ENCODE data around the gene RTTN. TPM values are rescaled to one million over a fixed set of nuclear protein-coding genes. Genes with fewer than 3 reads are reported as not detected.

RTTN gene
- total and polyA plus RNA-seq, 9 of the 15 experiments (the other 6 are each of a cell fraction or from before 2014, with no cell fraction given), result 3.1 to 18.3 (median 10.6) TPM

- TF ChIP-seq WHSC1 (IDR thresholded peaks at IDR 0.05; ENCODE audit: low read length), result no peak
- TF ChIP-seq ASH1L (IDR thresholded peaks at IDR 0.05; ENCODE audit: borderline replicate concordance, low read depth, partially characterized antibody), result no peak
- TF ChIP-seq RBM25 (IDR thresholded peaks at IDR 0.05; ENCODE audit: low read depth, low read length, severe bottlenecking), result peak; percentile 53
- TF ChIP-seq CTBP1 (IDR thresholded peaks at IDR 0.05; ENCODE audit: borderline replicate concordance), result peak; percentile 58; the same call in 1 of the 2 replicates
- no peak for TF ChIP-seq PPARD (CRISPR knock-in tag; IDR thresholded peaks at IDR 0.05)
- peak; percentile 47; the same call in 1 of the 2 replicates for TF ChIP-seq EP400 (IDR thresholded peaks at IDR 0.05)
- no peak for TF ChIP-seq KLF1 (tag; IDR thresholded peaks at IDR 0.05)
- TF ChIP-seq ELK1 (CRISPR knock-in tag; IDR thresholded peaks at IDR 0.05), result no peak
- TF ChIP-seq FUS (optimal IDR thresholded peaks at IDR 0.05; ENCODE audit: low read depth, low read length), result no peak
- no peak for TF ChIP-seq NONO (IDR thresholded peaks at IDR 0.05; ENCODE audit: low read depth in 2 of 2, low read length in 1 of 2)
- TF ChIP-seq MXI1 (IDR thresholded peaks at IDR 0.05; ENCODE audit: low read depth, low read length), result no peak
- no peak for TF ChIP-seq PRMT5 (CRISPR knock-in tag; IDR thresholded peaks at IDR 0.05)
- TF ChIP-seq GABPB2 (CRISPR knock-in tag; conservative IDR thresholded peaks at IDR 0.05), result no peak
- 0 out of 2 replicates have a peak, but pooled peaks have one; percentile 36 for TF ChIP-seq ZNF766 (CRISPR knock-in tag; conservative IDR thresholded peaks at IDR 0.05)
- peak; percentile 98 for TF ChIP-seq C11orf30 (IDR thresholded peaks at IDR 0.05; ENCODE audit: low read depth)
- no peak for TF ChIP-seq ZBTB8A (IDR thresholded peaks at IDR 0.05; ENCODE audit: partially characterized antibody)
- TF ChIP-seq HBP1 (CRISPR knock-in tag; IDR thresholded peaks at IDR 0.05), result no peak
- no peak for TF ChIP-seq PTBP1 (IDR thresholded peaks at IDR 0.05; ENCODE audit: low read depth, low read length)
- no peak for TF ChIP-seq PHF21A (IDR thresholded peaks at IDR 0.05; ENCODE audit: borderline replicate concordance, low read depth)
- no peak for TF ChIP-seq MED1 (CRISPR knock-in tag; IDR thresholded peaks at IDR 0.05; ENCODE audit: borderline replicate concordance)
- TF ChIP-seq ARID3B (CRISPR knock-in tag; IDR thresholded peaks at IDR 0.05; ENCODE audit: borderline replicate concordance), result no peak
- TF ChIP-seq ZNF239 (CRISPR knock-in tag; IDR thresholded peaks at IDR 0.05), result no peak
- TF ChIP-seq STAT5B (CRISPR knock-in tag; IDR thresholded peaks at IDR 0.05), result no peak
These were observed at the start of gene RTTN (continued) for GRCh38 chr18:70205421-70206397.
